Measurements from ENCODE around the gene WDFY2.

GRCh38 chr13:51761643-51762350, 177.5 kb downstream of the WDFY2 start:
- TF ChIP-seq CTCF (IDR thresholded peaks at IDR 0.05) = no peak
- no peak for TF ChIP-seq ZNF263 (CRISPR knock-in tag; IDR thresholded peaks at IDR 0.05; ENCODE audit: low read depth)
- no peak for TF ChIP-seq NFYB (CRISPR knock-in tag; conservative IDR thresholded peaks at IDR 0.05; ENCODE audit: low read depth)
- TF ChIP-seq KAT7 (CRISPR knock-in tag; IDR thresholded peaks at IDR 0.05; ENCODE audit: borderline replicate concordance) = no peak
- no peak for TF ChIP-seq ATF3 (CRISPR knock-in tag; conservative IDR thresholded peaks at IDR 0.05)
- no peak for TF ChIP-seq ESRRA (CRISPR knock-in tag; IDR thresholded peaks at IDR 0.05; ENCODE audit: borderline replicate concordance)
- no peak for TF ChIP-seq TEAD1 (CRISPR knock-in tag; IDR thresholded peaks at IDR 0.05)
- TF ChIP-seq, protein P1, sequence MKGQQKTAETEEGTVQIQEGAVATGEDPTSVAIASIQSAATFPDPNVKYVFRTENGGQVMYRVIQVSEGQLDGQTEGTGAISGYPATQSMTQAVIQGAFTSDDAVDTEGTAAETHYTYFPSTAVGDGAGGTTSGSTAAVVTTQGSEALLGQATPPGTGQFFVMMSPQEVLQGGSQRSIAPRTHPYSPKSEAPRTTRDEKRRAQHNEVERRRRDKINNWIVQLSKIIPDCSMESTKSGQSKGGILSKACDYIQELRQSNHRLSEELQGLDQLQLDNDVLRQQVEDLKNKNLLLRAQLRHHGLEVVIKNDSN (CRISPR knock-in tag; IDR thresholded peaks at IDR 0.05) = no peak
- TF ChIP-seq GABPB1 (CRISPR knock-in tag; IDR thresholded peaks at IDR 0.05) = no peak
- no peak for TF ChIP-seq STAT6 (CRISPR knock-in tag; conservative IDR thresholded peaks at IDR 0.05; ENCODE audit: low read depth)

All from WTC11 (cell line).